ENCODE results near the gene RALA.

DNA sequence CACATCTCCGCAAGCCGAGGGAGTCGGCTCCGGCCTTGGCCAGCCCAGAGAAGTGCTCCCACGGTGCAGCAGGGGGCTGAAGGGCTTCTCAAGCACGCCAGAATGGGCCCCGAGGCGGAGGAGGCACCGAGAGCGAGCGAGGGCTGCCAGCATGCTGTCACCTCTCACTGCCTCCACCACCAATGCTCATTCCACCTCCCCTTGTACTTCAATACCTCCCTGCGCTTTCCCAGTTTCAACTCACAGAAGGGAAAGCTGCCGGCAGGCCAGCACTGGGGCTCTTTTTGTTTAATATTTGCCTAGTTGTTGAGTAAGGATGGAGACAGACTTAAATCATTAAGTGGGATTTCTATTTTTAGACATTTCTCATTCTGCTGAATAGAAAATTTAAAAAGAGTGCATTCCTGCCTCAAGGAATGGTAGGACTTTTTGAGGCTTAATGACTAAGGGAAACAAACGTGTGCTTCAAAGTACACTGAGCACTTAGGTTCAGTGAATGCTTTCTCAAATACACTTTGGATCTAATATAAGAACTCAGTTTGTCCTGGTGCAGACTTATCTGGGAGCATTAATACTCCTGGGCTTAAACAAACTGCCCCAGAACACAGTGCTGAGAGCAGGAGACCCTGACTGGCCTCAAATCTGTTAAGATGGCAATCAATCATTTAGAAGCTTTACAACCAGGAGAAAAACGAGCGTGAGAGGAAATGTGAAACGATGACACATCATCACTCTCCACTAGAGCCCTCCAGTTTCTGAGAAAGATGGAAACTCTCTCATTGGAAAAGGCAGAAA, 131.2 kb downstream of the RALA start:
- TF ChIP-seq, protein P1, sequence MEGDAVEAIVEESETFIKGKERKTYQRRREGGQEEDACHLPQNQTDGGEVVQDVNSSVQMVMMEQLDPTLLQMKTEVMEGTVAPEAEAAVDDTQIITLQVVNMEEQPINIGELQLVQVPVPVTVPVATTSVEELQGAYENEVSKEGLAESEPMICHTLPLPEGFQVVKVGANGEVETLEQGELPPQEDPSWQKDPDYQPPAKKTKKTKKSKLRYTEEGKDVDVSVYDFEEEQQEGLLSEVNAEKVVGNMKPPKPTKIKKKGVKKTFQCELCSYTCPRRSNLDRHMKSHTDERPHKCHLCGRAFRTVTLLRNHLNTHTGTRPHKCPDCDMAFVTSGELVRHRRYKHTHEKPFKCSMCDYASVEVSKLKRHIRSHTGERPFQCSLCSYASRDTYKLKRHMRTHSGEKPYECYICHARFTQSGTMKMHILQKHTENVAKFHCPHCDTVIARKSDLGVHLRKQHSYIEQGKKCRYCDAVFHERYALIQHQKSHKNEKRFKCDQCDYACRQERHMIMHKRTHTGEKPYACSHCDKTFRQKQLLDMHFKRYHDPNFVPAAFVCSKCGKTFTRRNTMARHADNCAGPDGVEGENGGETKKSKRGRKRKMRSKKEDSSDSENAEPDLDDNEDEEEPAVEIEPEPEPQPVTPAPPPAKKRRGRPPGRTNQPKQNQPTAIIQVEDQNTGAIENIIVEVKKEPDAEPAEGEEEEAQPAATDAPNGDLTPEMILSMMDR (IDR thresholded peaks at IDR 0.05; ENCODE audit: low read depth, low read length), result no peak
- TF ChIP-seq POLR2A (IDR thresholded peaks at IDR 0.05; ENCODE audit: extremely low read depth, insufficient read length), result no peak
- no peak for TF ChIP-seq MYC (IDR thresholded peaks at IDR 0.05; ENCODE audit: low read depth, low read length)

Measured in NB4 (cell line).